Right lobe of liver (tissue), 6 donors: ENCODE data around the gene C10orf90. TPM values are rescaled to one million over a fixed set of nuclear protein-coding genes. Genes with fewer than 3 reads are reported as not detected.
"Not testable (repeated sequence)": the region's sequence is repeated elsewhere in the genome, so short reads cannot be mapped to it uniquely, and the experiment has no call there.

Source experiments
- ATAC-seq, 4 donors: fragments of 200-7000 bp; cut with Tn5 transposase; one replicate each; pipeline ENCODE4 v1.9.1; 2020; ENCODE audit warnings: mild to moderate bottlenecking in 4 of 4, moderate library complexity in 4 of 4
- DNase-seq, 3 donors: peaks; one replicate each; pipeline ENCODE4 v3.0.0-alpha.2; 2020
- H3K27ac ChIP-seq, 3 donors: fragments of 200-600 bp; one replicate each; pipeline ENCODE4 v1.8.0; 2022
- H3K27me3 ChIP-seq, 2 donors: fragments of 200-600 bp; one replicate each; pipeline ENCODE4 v1.8.0; 2022
- H3K36me3 ChIP-seq, 4 donors: fragments of 200-600 bp; sonication (generic) in 1 of 4; one replicate each; pipeline versions ENCODE4 v1.5.1 to v1.8.0; 2017 to 2022; ENCODE audit warnings: control low read depth in 1 of 4
- H3K4me1 ChIP-seq, 4 donors: fragments of 200-600 bp; sonication (generic) in 1 of 4; one replicate each; pipeline versions ENCODE4 v1.5.1 to v1.8.0; 2017 to 2022; ENCODE audit warnings: control low read depth in 1 of 4
- H3K4me3 ChIP-seq, 3 donors: fragments of 200-600 bp; one replicate each; pipeline ENCODE4 v1.8.0; 2022
- H3K9me3 ChIP-seq, 4 donors: fragments of 200-600 bp; sonication (generic) in 1 of 4; one replicate each; pipeline versions ENCODE4 v1.5.1 to v1.8.0; 2017 to 2022; ENCODE audit warnings: control low read depth in 1 of 4
- POLR2A ChIP-seq: fragments of 450-650 bp; IDR thresholded peaks from one replicate; pipeline ENCODE4 v1.6.1; 2017; ENCODE audit warnings: antibody characterized with exemption, mild to moderate bottlenecking
- WGBS: methylation state at CpG from one replicate; pipeline ENCODE4 v1.1.6; 2018; ENCODE audit warnings: low coverage, low lambda C conversion rate; ENCODE audit not compliant: insufficient coverage; ENCODE audit errors: missing lambda C conversion rate; 5-methylcytosine and 5-hydroxymethylcytosine counted together
- intact Hi-C, 2 donors: fragments of 100-400 bp; cut with DNase I; formaldehyde crosslinking; loops; one replicate each; pipeline versions ENCODE4 v1.11.2 to v1.14.1; 2022
- total RNA-seq, 6 experiments: library from RNA; depleted of rRNA in 2 of 6; stranded (reverse); fragments of >200 nt in 2 of 6; fragmentation: NEBNext Ultra II Directional in 3 of 6; extraction: Animal tissue kit (Norgen Biotek cat#: 25700) in 3 of 6; gene quantifications; one replicate each; pipeline versions ENCODE4 v1.1.0 to v1.2.4, GENCODE V29; 2016 to 2023
- TF ChIP-seq, protein P1 (sequence below), 4 donors: fragments of 200-600 bp in 3 of 4; fragments of 450-650 bp in 1 of 4; IDR thresholded peaks; one replicate each; pipeline versions ENCODE4 v1.5.1 to v1.8.0; 2016 to 2022; ENCODE audit warnings: antibody characterized with exemption in 4 of 4, mild to moderate bottlenecking in 2 of 4
- donor health status: DM: no; HTN: yes; CAD: no.
- donor health status: DM: no; HTN: no; CAD: no.
- donor health status: DM: no; HTN: no; CAD: no.
- donor health status: DM: no; HTN: yes; CAD: no.
- donor health status: DM: no; HTN: yes; CAD: no.

Gene C10orf90
- total RNA-seq, 6 experiments from 2014 or later: 0.22 to 0.43 TPM; not detected in 4

DNA sequence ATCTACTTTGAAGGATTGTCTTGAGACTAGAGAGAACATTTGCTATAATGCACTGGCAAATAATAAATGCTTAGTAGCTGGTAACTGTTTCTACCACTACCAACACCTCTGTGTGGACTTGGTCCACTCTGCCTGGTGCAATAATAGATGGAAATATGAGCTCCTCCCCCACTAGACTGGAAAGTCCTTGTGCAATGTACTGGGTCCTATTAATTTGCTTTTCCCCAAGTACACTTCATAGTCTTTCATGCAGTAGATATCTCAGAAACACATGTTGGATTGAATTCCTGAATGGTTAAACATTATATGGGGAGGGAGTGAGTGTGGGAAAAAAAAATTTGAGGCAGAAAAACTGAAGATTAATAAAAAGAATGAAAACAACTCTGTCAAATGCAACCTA is 119.3 kb downstream of the C10orf90 start:
- H3K27ac ChIP-seq: no peak overlapping the region
- no peak for DNase-seq
- H3K4me3 ChIP-seq: no peak overlapping the region
- no peaks in the 10 kb centered on the region for H3K4me1 ChIP-seq
- intact Hi-C loops: no loop called here
- no peaks in the 10 kb centered on the region for H3K27me3 ChIP-seq
- H3K9me3 ChIP-seq: no peaks in the 10 kb centered on the region
- no peak for ATAC-seq
- H3K36me3 ChIP-seq: no peaks in the 10 kb centered on the region
- TF ChIP-seq, protein P1, sequence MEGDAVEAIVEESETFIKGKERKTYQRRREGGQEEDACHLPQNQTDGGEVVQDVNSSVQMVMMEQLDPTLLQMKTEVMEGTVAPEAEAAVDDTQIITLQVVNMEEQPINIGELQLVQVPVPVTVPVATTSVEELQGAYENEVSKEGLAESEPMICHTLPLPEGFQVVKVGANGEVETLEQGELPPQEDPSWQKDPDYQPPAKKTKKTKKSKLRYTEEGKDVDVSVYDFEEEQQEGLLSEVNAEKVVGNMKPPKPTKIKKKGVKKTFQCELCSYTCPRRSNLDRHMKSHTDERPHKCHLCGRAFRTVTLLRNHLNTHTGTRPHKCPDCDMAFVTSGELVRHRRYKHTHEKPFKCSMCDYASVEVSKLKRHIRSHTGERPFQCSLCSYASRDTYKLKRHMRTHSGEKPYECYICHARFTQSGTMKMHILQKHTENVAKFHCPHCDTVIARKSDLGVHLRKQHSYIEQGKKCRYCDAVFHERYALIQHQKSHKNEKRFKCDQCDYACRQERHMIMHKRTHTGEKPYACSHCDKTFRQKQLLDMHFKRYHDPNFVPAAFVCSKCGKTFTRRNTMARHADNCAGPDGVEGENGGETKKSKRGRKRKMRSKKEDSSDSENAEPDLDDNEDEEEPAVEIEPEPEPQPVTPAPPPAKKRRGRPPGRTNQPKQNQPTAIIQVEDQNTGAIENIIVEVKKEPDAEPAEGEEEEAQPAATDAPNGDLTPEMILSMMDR (IDR thresholded peaks at IDR 0.05): no peak
- TF ChIP-seq POLR2A: no peak

DNA sequence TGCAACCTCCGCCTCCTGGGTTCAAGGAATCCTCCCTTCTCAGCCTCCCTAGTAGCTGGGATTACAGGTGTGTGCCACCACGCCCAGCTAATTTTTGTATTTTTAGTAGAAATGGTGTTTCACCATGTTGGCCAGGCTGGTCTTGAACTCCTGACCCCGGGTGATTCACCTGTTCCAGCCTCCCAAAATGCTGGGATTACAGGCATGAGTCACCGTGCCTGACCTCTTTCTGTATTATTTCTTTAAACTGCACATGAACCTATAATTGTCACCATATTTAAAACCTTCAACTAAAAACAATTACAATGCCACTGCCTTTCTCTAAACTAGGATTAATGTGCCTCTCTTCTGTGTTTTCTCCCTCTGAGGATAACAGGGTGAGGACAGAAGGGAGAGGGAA is 119.9 kb downstream of the C10orf90 start:
- H3K4me3 ChIP-seq, ATAC-seq, intact Hi-C loops, H3K27me3 ChIP-seq, DNase-seq, H3K36me3 ChIP-seq, H3K27ac ChIP-seq, H3K9me3 ChIP-seq, H3K4me1 ChIP-seq: not testable (repeated sequence)
- WGBS: 65% methylated on average over 4 of the region's 4 CpGs

DNA sequence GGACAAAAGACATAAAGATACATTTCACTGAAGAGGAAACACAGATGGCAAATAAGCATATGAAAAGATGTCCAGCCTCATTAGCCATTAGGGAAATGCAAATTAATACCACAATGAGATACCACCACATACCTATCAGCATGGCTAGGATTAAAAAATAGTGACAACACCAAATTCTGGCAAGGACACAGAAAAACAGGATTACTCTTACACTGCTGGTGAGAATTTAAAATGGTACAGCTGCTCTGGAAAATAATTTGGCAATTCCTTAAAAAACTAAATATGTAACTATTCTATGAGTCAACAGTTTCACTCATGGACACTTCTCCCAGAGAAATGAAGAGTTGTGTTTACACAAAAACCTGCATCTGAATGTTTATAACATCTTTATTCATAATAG is 121.1 kb downstream of the C10orf90 start:
- no peaks in the 10 kb centered on the region for H3K9me3 ChIP-seq
- no peaks in the 10 kb centered on the region for H3K4me1 ChIP-seq
- DNase-seq (no peak), ATAC-seq (no peak)
- no peak overlapping the region for H3K27ac ChIP-seq
- intact Hi-C loops: no loop called here
- H3K36me3 ChIP-seq: no peaks in the 10 kb centered on the region
- TF ChIP-seq POLR2A: no peak
- TF ChIP-seq, protein P1 (IDR thresholded peaks at IDR 0.05): no peak
- H3K27me3 ChIP-seq: no peaks in the 10 kb centered on the region
- no peak overlapping the region for H3K4me3 ChIP-seq

DNA sequence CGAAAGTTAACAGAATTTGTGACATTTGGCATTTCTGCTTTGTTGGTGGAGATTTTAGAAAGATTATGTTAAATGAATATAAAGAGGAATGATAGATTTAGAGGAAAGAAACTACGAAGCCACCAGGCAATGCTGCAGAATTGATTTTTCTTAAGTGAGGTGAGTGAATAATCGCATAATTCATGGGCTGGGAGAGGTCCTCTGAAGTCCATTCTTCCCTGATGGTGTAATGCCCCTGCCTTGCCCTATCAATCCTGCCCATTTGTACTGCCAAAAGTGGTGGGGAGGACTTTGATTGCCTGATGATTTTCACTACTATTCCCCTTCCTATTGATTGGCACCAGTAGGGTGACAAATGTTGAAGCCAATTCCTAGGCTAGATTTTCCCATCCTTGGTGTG is 125.9 kb downstream of the C10orf90 start:
- H3K9me3 ChIP-seq: no peaks in the 10 kb centered on the region
- no peak overlapping the region for H3K27ac ChIP-seq
- no peaks in the 10 kb centered on the region for H3K4me1 ChIP-seq
- no peaks in the 10 kb centered on the region for H3K36me3 ChIP-seq
- DNase-seq (no peak), ATAC-seq (peak in 1 of 4 donors; percentile 12)
- intact Hi-C loops: no loop called here
- no peak overlapping the region for H3K4me3 ChIP-seq
- WGBS: 28% methylated on average over 3 of the region's 3 CpGs
- TF ChIP-seq, protein P1 (IDR thresholded peaks at IDR 0.05): no peak
- TF ChIP-seq POLR2A: no peak
- H3K27me3 ChIP-seq: no peaks in the 10 kb centered on the region

DNA sequence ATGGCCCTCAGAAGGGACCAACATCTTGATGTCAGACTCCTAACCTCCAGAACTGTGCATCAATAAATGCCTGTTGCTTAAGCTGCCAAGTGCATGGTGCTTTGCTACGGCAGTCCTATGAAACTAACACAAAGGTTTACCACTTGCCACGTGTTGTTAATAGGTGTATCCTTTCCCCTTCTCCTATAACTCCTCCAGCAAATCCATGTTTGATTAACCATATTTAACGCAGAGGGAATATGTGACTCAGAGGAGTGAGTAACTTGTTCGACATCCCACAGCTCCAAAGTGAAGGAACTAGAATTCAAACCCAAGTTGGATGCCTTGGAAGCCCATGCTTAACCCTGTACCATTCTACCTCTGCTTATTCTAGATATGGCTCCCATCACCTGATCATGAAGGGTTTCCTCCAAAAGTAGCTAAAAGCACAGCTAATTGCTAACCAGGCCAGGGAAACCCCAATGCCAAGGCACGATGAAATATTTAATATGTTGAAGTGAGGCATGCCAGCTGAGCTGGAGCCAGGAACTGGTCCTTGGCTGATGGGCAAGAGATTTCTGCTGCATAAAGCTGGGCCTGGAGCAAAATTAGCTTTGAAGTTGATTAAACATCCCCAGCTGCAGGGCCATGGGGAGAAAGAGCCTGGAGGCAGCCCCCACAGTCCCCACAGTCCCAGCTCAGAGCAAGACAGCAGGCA is 131.9 kb downstream of the C10orf90 start:
- no peak for TF ChIP-seq POLR2A
- TF ChIP-seq, protein P1 (IDR thresholded peaks at IDR 0.05): no peak
- DNase-seq (no peak), ATAC-seq (no peak)
- H3K36me3 ChIP-seq: no peaks in the 10 kb centered on the region
- H3K9me3 ChIP-seq: no peaks in the 10 kb centered on the region
- WGBS: 60% methylated on average over 5 of the region's 5 CpGs
- H3K27ac ChIP-seq: no peak overlapping the region
- no peaks in the 10 kb centered on the region for H3K27me3 ChIP-seq
- no peaks in the 10 kb centered on the region for H3K4me1 ChIP-seq
- H3K4me3 ChIP-seq: no peak overlapping the region
- intact Hi-C loops: no loop called here
